Stomach (tissue), 9 donors: ENCODE measurements around the gene CAMK2A. TPM values are rescaled to one million over a fixed set of nuclear protein-coding genes. Genes with fewer than 3 reads are reported as not detected.

ENCODE experiments used
- DNase-seq, 2 donors: peaks; one replicate each; pipeline versions ENCODE4 v3.0.0 to v3.0.0-alpha.2; 2013 to 2019
- H3K27ac ChIP-seq, 5 donors: fragments of 200-600 bp in 4 of 5; sonication (generic) in 4 of 5; one replicate each; pipeline ENCODE4 v1.5.1; 2013 to 2019; ENCODE audit warnings: mild to moderate bottlenecking in 1 of 5, moderate library complexity in 1 of 5
- H3K27me3 ChIP-seq, 3 donors: fragments of 200-600 bp; sonication (generic); one replicate each; pipeline ENCODE4 v1.5.1; 2017 to 2019; ENCODE audit warnings: mixed run types in 1 of 3
- H3K36me3 ChIP-seq, 4 donors: fragments of 200-600 bp; sonication (generic); 1 replicate in 3 of 4; 2 replicates in 1 of 4; pipeline ENCODE4 v1.5.1; 2016 to 2019
- H3K4me1 ChIP-seq, 4 donors: fragments of 200-600 bp; sonication (generic); one replicate each; pipeline ENCODE4 v1.5.1; 2016 to 2019
- H3K4me3 ChIP-seq, 4 donors: fragments of 200-600 bp; sonication (generic) in 3 of 4; one replicate each; pipeline ENCODE4 v1.5.1; 2016 to 2019; ENCODE audit warnings: mild to moderate bottlenecking in 1 of 4
- H3K9me3 ChIP-seq, 4 donors: fragments of 200-600 bp; sonication (generic); one replicate each; pipeline ENCODE4 v1.5.1; 2016 to 2019
- EP300 ChIP-seq: sonication (generic); formaldehyde crosslinking; IDR thresholded peaks from one replicate; pipeline ENCODE4 v1.6.1; 2017; ENCODE audit warnings: antibody characterized with exemption
- POLR2A ChIP-seq, 4 donors: fragments of 450-650 bp; IDR thresholded peaks; one replicate each; pipeline ENCODE4 v1.6.1; 2016; ENCODE audit warnings: antibody characterized with exemption in 4 of 4, control low read depth in 2 of 4, mild to moderate bottlenecking in 1 of 4, moderate library complexity in 1 of 4
- POLR2AphosphoS5 ChIP-seq, 3 donors: sonication (generic); formaldehyde crosslinking; IDR thresholded peaks; one replicate each; pipeline ENCODE4 v1.6.1; 2016; ENCODE audit warnings: antibody characterized with exemption in 3 of 3
- WGBS, 5 donors: extraction: QIAGEN DNeasy Blood & Tissue Kit in 3 of 5; methylation state at CpG; one replicate each; pipeline versions ENCODE4 v1.1.5 to v1.1.7; 2013 to 2018; 5-methylcytosine and 5-hydroxymethylcytosine counted together
- intact Hi-C: fragments of 100-400 bp; cut with DNase I; formaldehyde crosslinking; loops from one replicate; pipeline ENCODE4 v1.15.1; 2023; ENCODE audit warnings: low total_unique reads
- polyA plus RNA-seq, 3 donors: library from polyadenylated mRNA; stranded (reverse); fragments of 200-250 nt; gene quantifications; one replicate each; pipeline ENCODE4 v1.2.3, GENCODE V29; 2013
- total RNA-seq, 5 donors: library from RNA; depleted of rRNA; stranded (reverse); fragments of >200 nt; gene quantifications; one replicate each; pipeline versions ENCODE4 v1.1.0 to v1.2.3, GENCODE V29; 2014 to 2016
- TF ChIP-seq, protein P1 (sequence below), 7 experiments: fragments of 450-650 bp in 4 of 7; fragments of 200-600 bp in 3 of 7; sonication (generic) in 3 of 7; IDR thresholded peaks; one replicate each; pipeline ENCODE4 v1.5.1; 2016 to 2019; ENCODE audit warnings: antibody characterized with exemption in 7 of 7, control low read depth in 2 of 7, mild to moderate bottlenecking in 1 of 7
- donor health status: healthy with polysubstance abuse.
- donor health status: Bipolar disorder and iron deficiency.
- donor health status: healthy.

The CAMK2A gene
- total and polyA plus RNA-seq, 8 donors: 0.06 to 18.3 (median 0.63) TPM; not detected in 2

DNA sequence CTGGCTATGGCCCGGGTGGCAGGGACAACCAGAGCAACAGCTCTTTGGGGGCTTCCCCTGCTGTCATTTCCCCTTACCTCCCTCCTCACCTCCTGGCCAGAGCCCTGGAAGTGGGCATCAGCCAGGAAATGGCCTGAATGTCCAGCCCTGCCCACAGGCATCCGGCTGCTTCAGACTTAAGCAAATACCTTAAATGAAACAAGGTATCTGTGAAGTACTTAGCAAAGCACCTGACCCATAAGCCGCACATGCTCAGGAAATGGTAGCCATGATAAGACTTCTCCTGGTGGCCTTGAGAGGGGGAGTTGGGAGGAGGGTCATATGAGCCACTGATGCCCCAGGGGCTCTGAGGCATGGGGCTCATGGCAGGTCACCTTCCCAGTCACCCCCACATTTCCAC, 43.8 kb downstream of the CAMK2A start:
- TF ChIP-seq, protein P1, sequence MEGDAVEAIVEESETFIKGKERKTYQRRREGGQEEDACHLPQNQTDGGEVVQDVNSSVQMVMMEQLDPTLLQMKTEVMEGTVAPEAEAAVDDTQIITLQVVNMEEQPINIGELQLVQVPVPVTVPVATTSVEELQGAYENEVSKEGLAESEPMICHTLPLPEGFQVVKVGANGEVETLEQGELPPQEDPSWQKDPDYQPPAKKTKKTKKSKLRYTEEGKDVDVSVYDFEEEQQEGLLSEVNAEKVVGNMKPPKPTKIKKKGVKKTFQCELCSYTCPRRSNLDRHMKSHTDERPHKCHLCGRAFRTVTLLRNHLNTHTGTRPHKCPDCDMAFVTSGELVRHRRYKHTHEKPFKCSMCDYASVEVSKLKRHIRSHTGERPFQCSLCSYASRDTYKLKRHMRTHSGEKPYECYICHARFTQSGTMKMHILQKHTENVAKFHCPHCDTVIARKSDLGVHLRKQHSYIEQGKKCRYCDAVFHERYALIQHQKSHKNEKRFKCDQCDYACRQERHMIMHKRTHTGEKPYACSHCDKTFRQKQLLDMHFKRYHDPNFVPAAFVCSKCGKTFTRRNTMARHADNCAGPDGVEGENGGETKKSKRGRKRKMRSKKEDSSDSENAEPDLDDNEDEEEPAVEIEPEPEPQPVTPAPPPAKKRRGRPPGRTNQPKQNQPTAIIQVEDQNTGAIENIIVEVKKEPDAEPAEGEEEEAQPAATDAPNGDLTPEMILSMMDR (IDR thresholded peaks at IDR 0.05): no peak
- TF ChIP-seq POLR2AphosphoS5 (IDR thresholded peaks at IDR 0.05) (no peak), POLR2A (IDR thresholded peaks at IDR 0.05) (no peak), EP300 (no peak)
- Histone ChIP-seq H3K4me1 (peaks cover 0 to 15% (median 9%) of the 10 kb centered on the region in 4 donors), H3K9me3 (no peaks in the 10 kb centered on the region), H3K4me3 (no peak overlapping the region), H3K27me3 (no peaks in the 10 kb centered on the region), H3K27ac (no peak overlapping the region), H3K36me3 (no peaks in the 10 kb centered on the region)
- DNase-seq: no peak
- 65 to 75% (median 69%) methylated on average over 2 to 3 of the region's 3 CpGs for whole genome bisulfite sequencing, 5 donors
- intact Hi-C loops: no loop called here

DNA sequence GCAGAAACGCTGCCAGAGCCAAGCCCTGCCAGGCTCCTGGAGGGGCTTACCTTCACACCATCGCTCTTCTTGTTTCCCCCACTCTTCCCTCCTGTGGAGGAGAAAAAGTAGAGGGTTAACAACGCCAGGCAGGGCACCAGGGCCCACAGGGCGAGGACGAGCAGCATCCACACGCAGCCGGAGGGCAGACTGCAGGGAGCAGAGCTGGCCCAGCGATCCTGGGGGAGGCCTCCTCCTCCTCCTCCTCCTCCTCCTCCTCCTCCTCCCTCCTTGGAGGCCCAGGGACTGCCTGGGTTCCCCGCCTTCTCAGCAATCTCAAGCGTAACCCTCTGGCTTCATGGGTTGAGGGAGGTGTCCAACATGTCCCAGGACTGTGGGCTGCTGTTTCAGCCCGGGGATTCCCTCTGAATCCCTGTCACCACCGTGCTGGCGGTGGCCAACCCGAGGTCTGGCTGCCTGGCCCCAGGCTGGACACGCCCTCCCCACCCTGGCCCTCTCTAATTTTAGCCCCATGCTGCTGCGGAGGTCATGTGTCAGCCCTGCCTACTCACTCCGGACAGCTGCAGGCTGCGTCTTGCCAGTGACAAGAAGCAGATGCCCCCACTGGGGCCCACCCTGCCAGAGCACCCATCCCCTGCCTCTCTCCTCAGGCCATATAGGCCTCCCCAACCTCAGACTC, 44.3 kb downstream of the CAMK2A start:
- peak overlapping the region in 1 of 4 donors; percentile 16 for H3K4me3 ChIP-seq
- TF ChIP-seq POLR2AphosphoS5 (IDR thresholded peaks at IDR 0.05) (peak in 1 of 3 donors; percentile 8), EP300 (no peak), POLR2A (IDR thresholded peaks at IDR 0.05) (no peak)
- TF ChIP-seq, protein P1 (IDR thresholded peaks at IDR 0.05): no peak
- no peaks in the 10 kb centered on the region for H3K27me3 ChIP-seq
- WGBS, 5 donors: 59 to 82% (median 61%) methylated on average over 10 to 18 of the region's 18 CpGs
- peak overlapping the region in 1 of 5 donors; percentile 9 for H3K27ac ChIP-seq
- no peaks in the 10 kb centered on the region for H3K36me3 ChIP-seq
- intact Hi-C loops: no loop called here
- H3K9me3 ChIP-seq: no peaks in the 10 kb centered on the region
- peak in 1 of 2 donors; percentile 70 for DNase-seq
- H3K4me1 ChIP-seq: peaks cover 0 to 15% (median 9%) of the 10 kb centered on the region in 4 donors

DNA sequence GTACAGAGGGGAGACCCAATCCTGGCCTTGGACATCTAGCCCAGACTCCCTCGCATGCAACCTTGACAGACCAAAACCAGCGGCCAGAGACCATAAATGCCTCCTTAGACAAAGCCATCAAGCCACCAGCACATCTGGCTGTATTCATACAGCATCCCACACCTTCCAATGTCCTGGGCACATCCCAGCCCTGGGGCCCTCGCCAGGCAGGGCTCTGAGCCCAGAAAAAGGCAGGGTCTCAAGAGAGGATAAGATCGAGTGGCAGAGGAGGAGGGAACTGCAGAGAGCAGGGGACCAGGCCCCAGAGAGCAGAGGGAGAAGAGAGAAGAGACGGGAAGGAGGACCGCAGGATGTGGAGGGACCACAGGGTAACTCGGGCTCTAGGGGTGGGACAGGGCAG, 45.4 kb downstream of the CAMK2A start:
- Histone ChIP-seq H3K4me3 (no peak overlapping the region), H3K27me3 (no peaks in the 10 kb centered on the region), H3K9me3 (no peaks in the 10 kb centered on the region), H3K27ac (no peak overlapping the region), H3K4me1 (peaks cover 0 to 15% (median 9%) of the 10 kb centered on the region in 4 donors), H3K36me3 (no peaks in the 10 kb centered on the region)
- intact Hi-C loops: no loop called here
- no peak for DNase-seq
- no peak for TF ChIP-seq POLR2A (IDR thresholded peaks at IDR 0.05)
- TF ChIP-seq, protein P1 (IDR thresholded peaks at IDR 0.05): no peak
- TF ChIP-seq POLR2AphosphoS5 (IDR thresholded peaks at IDR 0.05): no peak
- TF ChIP-seq EP300: no peak
- WGBS, 5 donors: 75 to 82% (median 79%) methylated on average over 7 of the region's 7 CpGs

DNA sequence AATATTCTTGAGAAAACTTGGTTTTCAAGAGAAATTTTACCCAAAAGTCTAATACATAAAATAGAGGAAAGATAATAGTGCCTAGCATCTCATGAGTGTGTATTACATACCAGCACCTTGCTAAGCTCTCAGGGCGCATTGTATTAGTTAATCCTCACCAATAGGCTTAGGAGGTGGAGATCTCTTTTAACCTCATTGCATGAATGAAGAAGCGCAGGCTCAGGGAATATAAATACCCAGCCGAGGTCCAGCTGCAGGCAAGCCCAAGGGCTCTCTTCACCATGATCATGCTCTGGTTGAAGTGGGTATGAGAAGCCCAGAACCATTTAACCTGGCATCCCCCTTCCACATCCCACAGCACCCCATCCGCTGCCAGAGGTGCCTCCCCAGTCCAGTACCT, 46.0 kb downstream of the CAMK2A start:
- WGBS, 5 donors: 65 to 93% (median 87%) methylated on average over 4 of the region's 4 CpGs
- Histone ChIP-seq H3K4me3 (no peak overlapping the region), H3K27ac (no peak overlapping the region), H3K4me1 (peaks cover 0 to 15% (median 9%) of the 10 kb centered on the region in 4 donors), H3K27me3 (no peaks in the 10 kb centered on the region), H3K36me3 (no peaks in the 10 kb centered on the region), H3K9me3 (no peaks in the 10 kb centered on the region)
- intact Hi-C loops: no loop called here
- no peak for TF ChIP-seq EP300
- no peak for TF ChIP-seq POLR2AphosphoS5 (IDR thresholded peaks at IDR 0.05)
- TF ChIP-seq POLR2A (IDR thresholded peaks at IDR 0.05): no peak
- TF ChIP-seq, protein P1 (IDR thresholded peaks at IDR 0.05): no peak
- DNase-seq: no peak
